NCI-H460 (cell line): Measurements from ENCODE around the gene NECAB2. TPM values are rescaled to one million over a fixed set of nuclear protein-coding genes. Genes with fewer than 3 reads are reported as not detected.

Experiments used
- DNase-seq: peaks from one replicate; pipeline ENCODE4 v3.0.0-alpha.2; 2016; ENCODE audit warnings: low read depth; ENCODE audit errors: extremely low read depth
- total RNA-seq: library from RNA; depleted of rRNA; stranded (reverse); fragments of >200 nt; shearing (Covaris generic); gene quantifications from 2 replicates; pipeline ENCODE4 v1.2.3, GENCODE V29; 2014

NECAB2 gene
- total RNA-seq, 1 experiment from 2014 or later, result 1.1 TPM

GRCh38 chr16:84014570-84015327 lies 46.7 kb downstream of the NECAB2 start:
- DNase-seq, result no peak

GRCh38 chr16:84015399-84015798 lies 47.4 kb downstream of the NECAB2 start:
- DNase-seq, result no peak

- no peak for DNase-seq
Measured at GRCh38 chr16:84016477-84016876, 48.4 kb downstream of the NECAB2 start.

DNA sequence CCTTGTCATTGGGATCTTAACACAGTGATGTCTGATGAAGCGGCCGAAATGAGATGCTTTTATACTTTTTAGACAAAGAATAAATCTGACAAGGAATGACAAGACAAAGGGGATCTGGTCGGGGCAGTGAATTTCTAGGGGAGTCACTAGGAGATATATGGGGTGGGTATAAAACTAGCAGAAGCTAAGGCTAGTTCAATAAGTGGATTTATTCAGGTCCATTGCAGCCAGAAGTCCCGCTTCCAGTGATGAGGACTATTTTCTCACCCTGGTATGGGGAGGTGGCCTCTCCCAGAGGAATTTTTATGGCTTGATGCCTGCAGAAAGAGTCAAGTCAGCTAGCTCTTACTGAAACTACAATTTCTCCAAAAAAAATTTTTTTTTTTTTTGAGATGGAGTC lies 50.7 kb downstream of the NECAB2 start:
- DNase-seq, result no peak

DNA sequence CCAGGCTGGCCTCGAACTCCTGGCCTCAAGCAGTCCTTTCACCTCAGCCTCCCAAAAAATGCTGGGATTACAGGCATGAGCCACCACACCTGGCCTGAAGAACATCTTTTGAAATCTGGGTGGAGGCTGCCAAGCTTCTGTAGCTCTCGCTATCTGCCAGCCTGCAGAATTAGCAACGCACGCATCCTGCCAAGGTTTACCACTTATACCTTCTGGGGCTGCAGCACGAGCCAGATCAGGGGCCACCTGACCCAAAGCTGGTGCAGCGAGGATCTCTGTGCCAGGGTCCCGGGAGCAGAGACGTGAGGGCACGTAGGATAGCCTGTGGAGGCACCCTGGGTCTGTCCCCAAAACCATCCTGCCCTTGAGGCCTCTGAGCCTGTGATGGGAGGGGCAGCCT lies 52.3 kb downstream of the NECAB2 start:
- DNase-seq, result no peak

DNA sequence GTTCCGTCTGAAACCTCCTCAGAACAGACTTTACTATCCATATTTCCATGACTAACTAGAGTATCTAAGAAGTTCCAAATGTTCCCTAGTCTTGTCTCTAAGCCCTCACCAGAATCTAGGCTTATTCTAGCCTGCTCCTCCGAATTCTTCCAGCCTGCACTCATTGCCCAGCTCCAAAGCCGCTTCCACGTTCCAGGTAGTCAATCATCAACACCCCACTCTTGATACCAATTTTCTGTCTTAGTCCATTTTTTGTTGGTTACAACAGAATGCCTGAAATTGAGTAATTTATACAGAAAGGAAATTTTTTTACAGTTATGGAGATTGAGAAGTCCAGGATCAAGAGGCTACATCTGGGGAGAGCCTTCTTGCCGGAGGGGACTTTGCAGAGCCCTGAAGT lies 53.4 kb downstream of the NECAB2 start:
- no peak for DNase-seq

GRCh38 chr16:84022644-84023043 lies 54.6 kb downstream of the NECAB2 start:
- DNase-seq, result no peak

DNA sequence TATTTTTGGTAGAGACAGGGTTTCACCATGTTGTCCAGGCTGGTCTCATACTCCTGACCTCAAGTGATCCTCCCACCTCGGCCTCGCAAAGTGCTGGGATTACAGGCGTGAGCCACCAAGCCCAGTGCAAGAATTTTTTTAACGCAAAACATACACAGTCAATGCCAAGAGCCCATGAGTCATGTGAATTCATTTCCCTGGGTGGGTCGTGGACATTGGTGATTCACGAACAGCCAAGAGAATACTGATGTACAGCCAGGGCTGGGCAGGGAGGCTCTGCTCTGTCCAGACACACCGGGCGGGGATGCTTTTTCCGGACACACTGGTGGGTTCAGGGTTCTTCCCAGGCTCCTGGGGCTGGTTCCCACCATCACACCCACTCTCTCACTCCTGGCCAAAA lies 56.8 kb downstream of the NECAB2 start:
- DNase-seq, result peak; percentile 48

- DNase-seq, result no peak
Measured at GRCh38 chr16:84026606-84027005, 58.6 kb downstream of the NECAB2 start.

GRCh38 chr16:84027625-84028024 lies 59.6 kb downstream of the NECAB2 start:
- no peak for DNase-seq

GRCh38 chr16:84029297-84030047 lies 61.4 kb downstream of the NECAB2 start:
- DNase-seq, result no peak

GRCh38 chr16:84031556-84031955 lies 63.5 kb downstream of the NECAB2 start:
- DNase-seq, result no peak

DNA sequence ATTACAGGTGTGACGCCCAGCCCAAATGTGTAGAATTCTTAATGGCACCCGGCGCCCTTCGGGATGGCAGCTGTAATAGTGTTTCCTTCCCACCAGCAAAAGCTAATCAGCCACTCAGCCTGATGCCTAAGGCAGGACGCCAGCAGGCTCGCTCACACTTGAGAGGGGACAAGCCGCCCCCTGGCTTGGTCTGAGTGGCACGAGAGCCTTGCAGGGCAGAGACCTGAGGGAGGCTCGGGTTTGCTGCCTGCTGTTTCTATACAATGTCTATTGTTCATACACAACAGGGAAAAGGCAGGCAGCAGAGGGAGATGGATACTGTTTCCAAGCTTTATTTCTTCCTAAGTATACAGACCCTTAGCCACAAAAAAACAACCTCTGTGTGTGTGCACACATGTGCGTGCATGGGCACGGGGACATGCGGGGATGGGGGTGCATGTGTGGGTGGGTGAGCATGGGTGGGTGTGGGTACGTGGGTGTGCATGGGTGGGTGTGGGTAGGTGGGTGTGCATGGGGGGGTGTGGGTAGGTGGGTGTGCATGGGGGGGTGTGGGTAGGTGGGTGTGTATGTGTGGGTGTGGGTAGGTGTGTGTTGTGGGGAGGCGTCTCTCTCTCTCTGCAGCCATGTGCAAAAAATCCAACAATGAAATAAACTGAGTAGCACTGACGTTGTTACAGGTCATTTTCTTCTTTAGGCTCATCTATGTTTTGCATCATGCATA lies 64.6 kb downstream of the NECAB2 start:
- no peak for DNase-seq

- no peak for DNase-seq
Measured at GRCh38 chr16:84033251-84034195, 65.5 kb downstream of the NECAB2 start.

DNA sequence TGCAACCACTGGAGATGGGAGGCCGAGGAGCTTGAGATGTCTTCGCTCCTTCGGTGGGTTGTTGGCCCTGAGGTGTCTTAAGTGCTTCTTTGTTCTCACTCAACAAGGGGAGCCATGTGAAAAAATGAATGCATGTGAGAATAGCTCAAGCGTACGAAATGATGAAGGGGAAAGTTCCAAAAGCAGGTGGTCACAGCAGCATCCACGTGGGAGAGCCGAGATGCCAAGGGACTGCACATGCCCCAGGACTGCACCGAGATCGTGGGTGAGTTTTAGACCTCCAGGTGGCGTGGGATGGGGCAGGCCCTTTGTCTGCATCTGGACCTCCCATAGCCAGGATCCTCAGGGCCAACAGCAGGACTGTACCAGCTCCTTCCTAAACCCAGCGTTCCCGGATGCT lies 66.5 kb downstream of the NECAB2 start:
- DNase-seq, result no peak

DNA sequence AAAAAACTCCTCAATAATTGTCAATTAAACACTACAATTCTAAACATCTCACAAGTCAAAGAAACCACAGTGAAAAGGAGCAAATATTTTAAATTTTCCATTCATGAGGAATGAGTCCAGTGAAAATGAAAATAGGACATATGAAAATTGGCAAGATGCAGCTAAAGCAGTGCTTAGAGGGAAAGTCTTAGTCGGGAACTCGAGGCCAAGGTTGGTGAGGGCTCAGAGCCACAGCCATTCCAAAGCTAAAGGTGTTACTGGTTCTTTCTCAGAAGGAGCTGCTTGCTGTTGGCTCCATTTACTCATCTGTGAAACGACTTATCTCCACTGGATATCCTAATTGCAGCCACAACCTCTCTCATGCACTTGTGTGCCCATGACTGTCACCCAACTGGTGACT lies 68.1 kb downstream of the NECAB2 start:
- DNase-seq, result no peak

- DNase-seq, result no peak
Measured at GRCh38 chr16:84036982-84037425, 69.0 kb downstream of the NECAB2 start.

- DNase-seq, result no peak
Measured at GRCh38 chr16:84038469-84038868, 70.4 kb downstream of the NECAB2 start.

- DNase-seq, result no peak
Measured at GRCh38 chr16:84039696-84040095, 71.7 kb downstream of the NECAB2 start.

- DNase-seq, result no peak
Measured at GRCh38 chr16:84040226-84040822, 72.3 kb downstream of the NECAB2 start.
